OCI-LY7 (cell line): ENCODE data around the gene DYNLRB1.

ENCODE experiments used
- CTCF ChIP-seq: fragments of 200-600 bp; sonication (generic); conservative IDR thresholded peaks from 2 replicates; pipeline ENCODE4 v1.5.1; 2014; ENCODE audit warnings: mild to moderate bottlenecking, antibody characterized with exemption, low read length, moderate library complexity, mixed read lengths
- EZH2phosphoT487 ChIP-seq: fragments of 200-600 bp; sonication (generic); IDR thresholded peaks from 2 replicates; pipeline ENCODE4 v1.6.1; 2018; ENCODE audit warnings: low read depth, borderline replicate concordance, mild to moderate bottlenecking, mixed run types, antibody characterized with exemption, low read length, moderate library complexity, mixed read lengths

- no peak for TF ChIP-seq CTCF
- no peak for TF ChIP-seq EZH2phosphoT487
Observed at GRCh38 chr20:34586488-34587163, 70.4 kb downstream of the DYNLRB1 start.
